MM.1S (cell line): ENCODE data around the gene ARHGEF26.

Experiments used
- DNase-seq: peaks from one replicate; pipeline ENCODE4 v3.0.0-alpha.2; 2015
- H2AFZ ChIP-seq: fragments of 300-600 bp; sonication (generic); 2 replicates; pipeline ENCODE4 v1.6.0; 2016; ENCODE audit warnings: antibody characterized with exemption, low read length
- H3F3A ChIP-seq: fragments of 300-600 bp; sonication (generic); 2 replicates; pipeline ENCODE4 v1.6.1; 2016; ENCODE audit warnings: mild to moderate bottlenecking, antibody characterized with exemption, low read length, moderate library complexity, mixed read lengths; ENCODE audit not compliant: insufficient read depth
- H3K27ac ChIP-seq: fragments of 300-600 bp; sonication (generic); 2 replicates; pipeline ENCODE4 v1.5.1; 2016; ENCODE audit warnings: mild to moderate bottlenecking, low read length
- H3K27me3 ChIP-seq: fragments of 300-600 bp; sonication (generic); replicated peaks from 2 replicates; pipeline ENCODE4 v1.6.0; 2016; ENCODE audit warnings: low read length; ENCODE audit not compliant: insufficient read depth
- H3K36me3 ChIP-seq: fragments of 300-600 bp; sonication (generic); replicated peaks from 2 replicates; pipeline ENCODE4 v1.6.1; 2016; ENCODE audit warnings: mild to moderate bottlenecking, low read length, mixed read lengths; ENCODE audit not compliant: insufficient read depth
- H3K4me1 ChIP-seq: fragments of 300-600 bp; sonication (generic); 2 replicates; pipeline ENCODE4 v1.6.1; 2016; ENCODE audit warnings: low read length, mixed read lengths
- H3K4me2 ChIP-seq: fragments of 300-600 bp; sonication (generic); 2 replicates; pipeline ENCODE4 v1.6.0; 2016; ENCODE audit warnings: low read depth, low read length
- H3K4me3 ChIP-seq: fragments of 300-600 bp; sonication (generic); 2 replicates; pipeline ENCODE4 v1.5.1; 2016; ENCODE audit warnings: low read length, mixed read lengths
- H3K79me2 ChIP-seq: fragments of 300-600 bp; sonication (generic); 2 replicates; pipeline ENCODE4 v1.6.1; 2016; ENCODE audit warnings: mixed run types, low read length, mixed read lengths
- H3K9ac ChIP-seq: fragments of 300-600 bp; sonication (generic); 2 replicates; pipeline ENCODE4 v1.6.1; 2016; ENCODE audit warnings: low read length, mixed read lengths
- H3K9me2 ChIP-seq: fragments of 300-600 bp; sonication (generic); replicated peaks from 2 replicates; pipeline ENCODE4 v1.6.1; 2016; ENCODE audit warnings: mild to moderate bottlenecking, low read length, mixed read lengths; ENCODE audit not compliant: insufficient read depth
- H3K9me3 ChIP-seq: fragments of 300-600 bp; sonication (generic); replicated peaks from 2 replicates; pipeline ENCODE4 v1.6.1; 2016; ENCODE audit warnings: mild to moderate bottlenecking, low read length, mixed read lengths; ENCODE audit not compliant: insufficient read depth
- H4K20me1 ChIP-seq: fragments of 300-600 bp; sonication (generic); 2 replicates; pipeline ENCODE4 v1.6.1; 2016; ENCODE audit warnings: mild to moderate bottlenecking, low read length, moderate library complexity, mixed read lengths; ENCODE audit not compliant: insufficient read depth
- EZH2 ChIP-seq: fragments of 300-600 bp; sonication (generic); optimal IDR thresholded peaks from 2 replicates; pipeline ENCODE3; 2017; ENCODE audit warnings: low read depth, mild to moderate bottlenecking, antibody characterized with exemption, low read length, mixed read lengths
- EZH2phosphoT487 ChIP-seq: fragments of 300-600 bp; sonication (generic); IDR thresholded peaks from 2 replicates; pipeline ENCODE4 v1.6.1; 2018; ENCODE audit warnings: antibody characterized with exemption, low read length
- TF ChIP-seq, protein P1 (sequence below): fragments of 300-600 bp; sonication (generic); IDR thresholded peaks from 2 replicates; pipeline ENCODE4 v1.5.1; 2016; ENCODE audit warnings: antibody characterized with exemption, low read length, mixed read lengths

The ARHGEF26 gene

DNA sequence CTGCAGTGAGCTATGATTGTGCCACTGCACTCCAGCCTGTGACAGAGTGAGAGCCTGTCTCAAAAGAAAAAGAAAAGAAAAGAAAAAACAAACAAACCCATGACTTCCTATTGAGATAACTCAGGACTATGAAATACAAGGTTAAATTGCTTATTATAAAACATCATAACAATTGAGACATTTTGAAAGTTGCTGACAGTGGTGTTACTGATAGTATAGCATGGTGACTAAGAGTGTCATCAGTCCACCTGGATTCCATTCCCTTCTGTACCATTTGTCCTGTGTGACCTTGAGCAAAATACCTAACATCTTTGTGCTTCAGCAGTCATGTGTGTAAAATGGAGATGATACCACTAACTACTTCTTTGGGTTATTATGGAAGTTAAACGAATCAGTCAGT is 49.1 kb downstream of the ARHGEF26 start:
- Histone ChIP-seq H3K9me2 (no peaks in the 10 kb centered on the region), H3K79me2 (no peaks in the 10 kb centered on the region), H3K4me3 (no peak overlapping the region), H4K20me1 (no peaks in the 10 kb centered on the region), H3K4me2 (no peak overlapping the region), H3F3A (no peaks in the 10 kb centered on the region), H3K4me1 (peaks cover 8% of the 10 kb centered on the region; the same call in 1 of the 2 replicates), H3K27me3 (no peaks in the 10 kb centered on the region), H3K9me3 (no peaks in the 10 kb centered on the region), H3K27ac (no peak overlapping the region), H2AFZ (no peak overlapping the region), H3K9ac (no peak overlapping the region), H3K36me3 (no peaks in the 10 kb centered on the region)
- DNase-seq = peak; percentile 17
- no peak for TF ChIP-seq EZH2
- TF ChIP-seq, protein P1, sequence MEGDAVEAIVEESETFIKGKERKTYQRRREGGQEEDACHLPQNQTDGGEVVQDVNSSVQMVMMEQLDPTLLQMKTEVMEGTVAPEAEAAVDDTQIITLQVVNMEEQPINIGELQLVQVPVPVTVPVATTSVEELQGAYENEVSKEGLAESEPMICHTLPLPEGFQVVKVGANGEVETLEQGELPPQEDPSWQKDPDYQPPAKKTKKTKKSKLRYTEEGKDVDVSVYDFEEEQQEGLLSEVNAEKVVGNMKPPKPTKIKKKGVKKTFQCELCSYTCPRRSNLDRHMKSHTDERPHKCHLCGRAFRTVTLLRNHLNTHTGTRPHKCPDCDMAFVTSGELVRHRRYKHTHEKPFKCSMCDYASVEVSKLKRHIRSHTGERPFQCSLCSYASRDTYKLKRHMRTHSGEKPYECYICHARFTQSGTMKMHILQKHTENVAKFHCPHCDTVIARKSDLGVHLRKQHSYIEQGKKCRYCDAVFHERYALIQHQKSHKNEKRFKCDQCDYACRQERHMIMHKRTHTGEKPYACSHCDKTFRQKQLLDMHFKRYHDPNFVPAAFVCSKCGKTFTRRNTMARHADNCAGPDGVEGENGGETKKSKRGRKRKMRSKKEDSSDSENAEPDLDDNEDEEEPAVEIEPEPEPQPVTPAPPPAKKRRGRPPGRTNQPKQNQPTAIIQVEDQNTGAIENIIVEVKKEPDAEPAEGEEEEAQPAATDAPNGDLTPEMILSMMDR = no peak

DNA sequence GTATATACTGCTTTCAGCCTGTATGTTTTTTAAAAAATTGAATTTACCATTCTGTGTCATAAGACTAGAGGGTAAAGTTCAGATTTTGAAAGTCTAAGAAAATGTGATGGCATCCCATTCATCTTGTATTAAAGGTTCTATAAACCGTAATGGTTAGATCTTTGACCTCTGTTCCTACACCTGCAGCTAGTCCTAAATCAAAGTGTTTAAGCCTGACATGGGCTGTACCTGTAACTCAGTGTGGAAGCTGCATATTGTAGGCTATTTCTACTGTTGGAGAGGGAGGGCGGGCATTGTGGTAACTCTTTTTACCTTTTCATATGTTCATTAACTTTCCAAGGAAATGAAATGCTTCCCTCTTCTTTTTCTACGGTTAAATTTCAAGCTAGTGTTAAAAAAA is 53.9 kb downstream of the ARHGEF26 start:
- Histone ChIP-seq H3K4me3 (no peak overlapping the region), H3K79me2 (no peaks in the 10 kb centered on the region), H3K27me3 (no peaks in the 10 kb centered on the region), H3K9me3 (no peaks in the 10 kb centered on the region), H3K36me3 (no peaks in the 10 kb centered on the region), H3K9ac (no peak overlapping the region), H2AFZ (no peak overlapping the region), H3K4me1 (no peaks in the 10 kb centered on the region), H4K20me1 (no peaks in the 10 kb centered on the region), H3K4me2 (no peak overlapping the region), H3F3A (no peaks in the 10 kb centered on the region), H3K9me2 (no peaks in the 10 kb centered on the region), H3K27ac (no peak overlapping the region)
- TF ChIP-seq EZH2phosphoT487 = no peak
- no peak for DNase-seq

DNA sequence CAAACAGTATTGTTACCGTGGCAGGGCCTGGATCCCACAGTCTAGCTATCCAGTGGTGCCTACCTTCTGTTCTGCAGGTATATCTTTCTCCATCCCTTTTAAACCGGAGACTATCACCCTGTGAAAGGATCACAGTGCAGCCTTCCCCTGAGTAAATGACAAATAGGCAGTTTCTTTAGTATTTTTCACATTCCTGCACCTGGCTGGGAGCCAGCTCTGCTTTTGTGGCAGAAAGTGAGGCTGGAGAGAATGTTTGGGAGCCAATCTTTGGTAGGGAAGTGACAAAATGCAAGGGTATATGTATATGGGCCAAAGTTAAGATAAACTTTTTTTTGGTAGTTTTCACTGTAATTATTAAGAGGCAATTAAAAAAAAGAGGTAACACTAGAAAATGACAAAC is 54.8 kb downstream of the ARHGEF26 start:
- DNase-seq = no peak
- H4K20me1 ChIP-seq = no peaks in the 10 kb centered on the region
- H3K79me2 ChIP-seq = no peaks in the 10 kb centered on the region
- TF ChIP-seq EZH2 (no peak), EZH2phosphoT487 (no peak)
- TF ChIP-seq, protein P1 = no peak
- H3K36me3 ChIP-seq = no peaks in the 10 kb centered on the region
- no peaks in the 10 kb centered on the region for H3K9me2 ChIP-seq
- no peaks in the 10 kb centered on the region for H3F3A ChIP-seq
- H2AFZ ChIP-seq = no peak overlapping the region
- H3K9ac ChIP-seq = no peak overlapping the region
- H3K4me2 ChIP-seq = no peak overlapping the region
- no peaks in the 10 kb centered on the region for H3K9me3 ChIP-seq
- H3K27ac ChIP-seq = no peak overlapping the region
- no peaks in the 10 kb centered on the region for H3K27me3 ChIP-seq
- no peaks in the 10 kb centered on the region for H3K4me1 ChIP-seq
- no peak overlapping the region for H3K4me3 ChIP-seq

DNA sequence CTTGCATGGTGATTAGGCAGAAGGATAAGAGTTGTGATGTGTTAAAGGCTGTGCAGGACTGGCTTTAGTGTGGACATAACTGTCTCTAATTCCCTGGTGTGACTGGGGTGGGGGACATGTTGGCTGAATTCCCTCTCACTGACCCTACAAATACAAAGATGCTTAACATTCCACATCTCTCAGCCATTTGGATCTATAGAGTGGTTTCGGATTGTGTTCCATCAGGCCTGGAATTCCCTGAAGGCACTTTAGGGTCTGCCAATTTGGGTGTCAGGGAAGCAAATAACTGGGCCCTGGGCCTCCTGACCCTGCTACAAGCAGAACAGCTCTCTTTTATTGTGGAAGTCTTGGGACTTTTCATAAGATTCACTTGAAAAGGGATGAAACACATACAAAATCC is 56.2 kb downstream of the ARHGEF26 start:
- no peaks in the 10 kb centered on the region for H3K4me1 ChIP-seq
- H3K4me2 ChIP-seq = no peak overlapping the region
- no peak overlapping the region for H3K9ac ChIP-seq
- no peaks in the 10 kb centered on the region for H3K9me2 ChIP-seq
- no peak overlapping the region for H3K27ac ChIP-seq
- no peak overlapping the region for H2AFZ ChIP-seq
- H3K36me3 ChIP-seq = no peaks in the 10 kb centered on the region
- no peaks in the 10 kb centered on the region for H4K20me1 ChIP-seq
- TF ChIP-seq EZH2 (no peak), EZH2phosphoT487 (no peak)
- TF ChIP-seq, protein P1 = no peak
- H3K9me3 ChIP-seq = no peaks in the 10 kb centered on the region
- H3F3A ChIP-seq = no peaks in the 10 kb centered on the region
- H3K79me2 ChIP-seq = no peaks in the 10 kb centered on the region
- H3K27me3 ChIP-seq = no peaks in the 10 kb centered on the region
- no peak overlapping the region for H3K4me3 ChIP-seq
- no peak for DNase-seq
